Measurements from ENCODE around the gene TNS1.

DNA sequence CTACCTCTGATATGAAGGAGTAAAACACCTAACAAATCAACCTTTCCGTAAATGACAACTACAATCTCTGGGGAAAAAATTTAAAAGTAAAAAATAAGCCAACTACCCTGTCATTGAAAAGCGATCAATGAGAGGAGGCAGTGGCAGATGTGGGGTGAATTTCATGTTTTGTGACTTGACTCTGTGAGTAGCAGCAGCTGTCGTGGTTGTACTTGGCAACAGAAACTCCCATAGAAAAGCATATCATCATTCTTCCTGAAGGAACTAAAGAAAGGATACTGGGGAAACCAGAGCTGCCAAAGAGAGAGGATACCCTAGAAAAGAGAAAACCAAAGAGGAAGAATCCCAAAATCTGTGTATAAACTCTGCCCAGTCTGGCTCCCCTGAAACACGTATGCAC is 236.4 kb downstream of the TNS1 start:
- TF ChIP-seq, protein P1, sequence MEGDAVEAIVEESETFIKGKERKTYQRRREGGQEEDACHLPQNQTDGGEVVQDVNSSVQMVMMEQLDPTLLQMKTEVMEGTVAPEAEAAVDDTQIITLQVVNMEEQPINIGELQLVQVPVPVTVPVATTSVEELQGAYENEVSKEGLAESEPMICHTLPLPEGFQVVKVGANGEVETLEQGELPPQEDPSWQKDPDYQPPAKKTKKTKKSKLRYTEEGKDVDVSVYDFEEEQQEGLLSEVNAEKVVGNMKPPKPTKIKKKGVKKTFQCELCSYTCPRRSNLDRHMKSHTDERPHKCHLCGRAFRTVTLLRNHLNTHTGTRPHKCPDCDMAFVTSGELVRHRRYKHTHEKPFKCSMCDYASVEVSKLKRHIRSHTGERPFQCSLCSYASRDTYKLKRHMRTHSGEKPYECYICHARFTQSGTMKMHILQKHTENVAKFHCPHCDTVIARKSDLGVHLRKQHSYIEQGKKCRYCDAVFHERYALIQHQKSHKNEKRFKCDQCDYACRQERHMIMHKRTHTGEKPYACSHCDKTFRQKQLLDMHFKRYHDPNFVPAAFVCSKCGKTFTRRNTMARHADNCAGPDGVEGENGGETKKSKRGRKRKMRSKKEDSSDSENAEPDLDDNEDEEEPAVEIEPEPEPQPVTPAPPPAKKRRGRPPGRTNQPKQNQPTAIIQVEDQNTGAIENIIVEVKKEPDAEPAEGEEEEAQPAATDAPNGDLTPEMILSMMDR (IDR thresholded peaks at IDR 0.05): no peak
- TF ChIP-seq POLR2AphosphoS5 (IDR thresholded peaks at IDR 0.05; ENCODE audit: low read depth, low read length): no peak
- TF ChIP-seq, protein P2, sequence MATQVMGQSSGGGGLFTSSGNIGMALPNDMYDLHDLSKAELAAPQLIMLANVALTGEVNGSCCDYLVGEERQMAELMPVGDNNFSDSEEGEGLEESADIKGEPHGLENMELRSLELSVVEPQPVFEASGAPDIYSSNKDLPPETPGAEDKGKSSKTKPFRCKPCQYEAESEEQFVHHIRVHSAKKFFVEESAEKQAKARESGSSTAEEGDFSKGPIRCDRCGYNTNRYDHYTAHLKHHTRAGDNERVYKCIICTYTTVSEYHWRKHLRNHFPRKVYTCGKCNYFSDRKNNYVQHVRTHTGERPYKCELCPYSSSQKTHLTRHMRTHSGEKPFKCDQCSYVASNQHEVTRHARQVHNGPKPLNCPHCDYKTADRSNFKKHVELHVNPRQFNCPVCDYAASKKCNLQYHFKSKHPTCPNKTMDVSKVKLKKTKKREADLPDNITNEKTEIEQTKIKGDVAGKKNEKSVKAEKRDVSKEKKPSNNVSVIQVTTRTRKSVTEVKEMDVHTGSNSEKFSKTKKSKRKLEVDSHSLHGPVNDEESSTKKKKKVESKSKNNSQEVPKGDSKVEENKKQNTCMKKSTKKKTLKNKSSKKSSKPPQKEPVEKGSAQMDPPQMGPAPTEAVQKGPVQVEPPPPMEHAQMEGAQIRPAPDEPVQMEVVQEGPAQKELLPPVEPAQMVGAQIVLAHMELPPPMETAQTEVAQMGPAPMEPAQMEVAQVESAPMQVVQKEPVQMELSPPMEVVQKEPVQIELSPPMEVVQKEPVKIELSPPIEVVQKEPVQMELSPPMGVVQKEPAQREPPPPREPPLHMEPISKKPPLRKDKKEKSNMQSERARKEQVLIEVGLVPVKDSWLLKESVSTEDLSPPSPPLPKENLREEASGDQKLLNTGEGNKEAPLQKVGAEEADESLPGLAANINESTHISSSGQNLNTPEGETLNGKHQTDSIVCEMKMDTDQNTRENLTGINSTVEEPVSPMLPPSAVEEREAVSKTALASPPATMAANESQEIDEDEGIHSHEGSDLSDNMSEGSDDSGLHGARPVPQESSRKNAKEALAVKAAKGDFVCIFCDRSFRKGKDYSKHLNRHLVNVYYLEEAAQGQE (IDR thresholded peaks at IDR 0.05; ENCODE audit: insufficient read depth in 1 of 2, low read depth in 2 of 2, low read length in 1 of 2): no peak
- no peak for TF ChIP-seq TCF7L2 (IDR thresholded peaks at IDR 0.05; ENCODE audit: low read depth, low read length)
- TF ChIP-seq SIN3A (IDR thresholded peaks at IDR 0.05; ENCODE audit: borderline replicate concordance, insufficient read depth, low read depth, low read length): no peak

Data from Panc1 (cell line).